ENCODE data around the gene ZNF654. TPM values are rescaled to one million over a fixed set of nuclear protein-coding genes. Genes with fewer than 3 reads are reported as not detected.
A peak's percentile ranks its signal among the peaks of the same experiment; 100 is the strongest.
"Not testable (repeated sequence)": the region's sequence is repeated elsewhere in the genome, so short reads cannot be mapped to it uniquely, and the experiment has no call there.

The ZNF654 gene
- 10 to 100 TPM; 20.8 to 21.5 (median 20.9) TPM for polyA plus RNA-seq (ENCODE audit: insufficient read length in 3 of 3)

DNA sequence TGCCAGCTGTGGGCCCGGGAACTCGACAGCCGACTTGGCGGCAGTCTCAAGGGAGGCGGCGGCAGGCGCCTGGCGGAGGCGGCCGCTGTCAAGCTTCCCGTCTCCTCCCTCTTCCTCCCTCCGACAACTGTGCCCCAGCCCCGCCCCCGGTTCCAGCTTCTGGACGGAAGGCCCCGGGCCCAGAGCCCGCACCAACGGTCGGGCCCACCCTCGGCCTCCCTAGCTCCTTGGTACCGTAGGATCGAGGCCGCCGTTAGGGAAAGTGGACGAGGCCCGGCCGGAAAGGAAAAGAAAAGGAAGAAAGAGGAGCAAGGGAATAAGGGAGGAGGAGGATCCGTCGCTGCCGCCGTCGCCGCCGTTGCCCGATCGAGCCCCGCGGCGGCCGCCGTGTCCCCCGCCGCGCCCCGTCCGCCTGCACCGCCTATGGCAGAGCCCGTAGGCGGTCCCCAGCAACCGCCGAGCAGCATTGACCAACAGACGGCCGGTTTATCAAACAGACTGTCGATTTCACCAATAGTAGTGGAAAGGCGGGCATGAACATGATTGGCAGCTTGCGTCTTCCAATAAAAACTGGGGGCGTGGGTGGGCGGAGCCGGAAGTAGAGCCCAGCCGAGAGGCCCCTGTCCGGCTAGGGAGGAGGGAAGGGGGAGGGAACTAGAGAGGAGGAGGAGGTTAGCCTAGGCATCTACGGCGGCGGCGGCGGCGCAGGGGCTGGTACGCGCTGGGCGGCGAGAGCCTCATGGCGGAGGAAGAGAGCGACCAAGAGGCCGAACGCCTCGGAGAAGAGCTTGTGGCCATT, at the start of gene ZNF654, which contains the start of gene CGGBP1:
Gene ZNF654, plus strand, starts transcription at position 675 of the 799 bp plus-strand sequence. Its CDS starts 65 bp downstream, at position 740.
Gene CGGBP1, minus strand, starts transcription at position 425 of the 799 bp plus-strand sequence. CDS start 3,029 bp downstream, outside the sequence.
- DNase-seq (ENCODE audit: low read depth in 3 of 3, low spot score in 2 of 3) = peak; percentile 96 to 99 (median 96)

DNA sequence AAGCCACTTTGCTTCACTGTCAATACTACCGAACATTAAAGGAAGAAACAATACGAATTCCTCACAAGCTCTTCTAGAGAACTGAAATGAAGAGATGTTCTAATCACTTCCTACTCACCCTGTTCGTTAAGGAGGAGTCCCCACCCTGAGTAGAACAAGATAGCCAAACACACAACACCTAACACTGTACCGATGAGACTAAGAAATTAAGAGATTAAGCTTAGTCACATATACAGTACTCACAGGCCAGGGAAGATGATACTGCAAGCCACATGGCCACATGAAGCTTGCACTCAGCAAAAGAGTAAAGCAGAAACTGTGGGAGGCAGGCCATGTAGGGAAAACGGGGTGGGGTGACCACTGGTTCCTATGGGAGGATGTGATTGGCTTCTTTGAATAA, 48.2 kb upstream of the ZNF654 start:
- DNase-seq (ENCODE audit: low read depth in 3 of 3, low spot score in 2 of 3) = no peak

DNA sequence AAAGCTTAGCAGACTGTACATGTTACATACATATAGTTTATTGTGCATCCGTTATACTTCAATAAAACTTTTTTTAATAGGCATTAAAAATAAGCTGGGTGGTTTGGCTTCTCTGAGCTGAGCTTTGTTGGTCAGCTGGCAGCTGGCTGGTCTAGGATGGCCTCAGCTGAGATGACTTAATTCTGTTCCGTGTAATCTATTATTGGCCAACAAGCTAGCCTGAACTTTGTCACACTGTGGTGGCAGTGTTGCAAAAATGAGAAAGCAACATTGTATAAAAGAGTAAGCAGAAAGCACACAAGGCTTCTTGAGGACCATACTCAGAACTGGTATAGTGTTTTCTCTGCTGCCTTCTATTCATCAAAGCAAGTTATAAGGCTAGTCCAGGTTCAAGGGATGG, 45.5 kb upstream of the ZNF654 start:
- DNase-seq (ENCODE audit: low read depth in 3 of 3, low spot score in 2 of 3) = no peak

DNA sequence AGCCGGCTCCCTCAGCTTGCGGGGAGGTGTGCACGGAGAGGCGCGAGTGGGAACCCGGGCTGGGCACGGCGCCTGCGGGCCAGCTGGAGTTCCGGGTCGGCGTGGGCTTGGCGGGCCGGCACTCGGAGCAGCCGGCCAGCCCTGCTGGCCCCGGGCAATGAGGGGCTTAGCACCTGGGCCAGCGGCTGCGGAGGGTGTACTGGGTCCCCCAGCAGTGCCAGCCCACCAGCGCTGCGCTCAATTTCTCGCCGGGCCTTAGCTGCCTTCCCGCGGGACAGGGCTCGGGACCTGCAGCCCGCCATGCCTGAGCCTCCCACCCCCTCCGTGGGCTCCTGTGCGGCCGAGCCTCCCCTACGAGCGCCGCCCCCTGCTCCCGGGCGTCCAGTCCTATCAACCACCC, 43.4 kb upstream of the ZNF654 start:
- DNase-seq (ENCODE audit: low read depth in 3 of 3, low spot score in 2 of 3) = not testable (repeated sequence)

DNA sequence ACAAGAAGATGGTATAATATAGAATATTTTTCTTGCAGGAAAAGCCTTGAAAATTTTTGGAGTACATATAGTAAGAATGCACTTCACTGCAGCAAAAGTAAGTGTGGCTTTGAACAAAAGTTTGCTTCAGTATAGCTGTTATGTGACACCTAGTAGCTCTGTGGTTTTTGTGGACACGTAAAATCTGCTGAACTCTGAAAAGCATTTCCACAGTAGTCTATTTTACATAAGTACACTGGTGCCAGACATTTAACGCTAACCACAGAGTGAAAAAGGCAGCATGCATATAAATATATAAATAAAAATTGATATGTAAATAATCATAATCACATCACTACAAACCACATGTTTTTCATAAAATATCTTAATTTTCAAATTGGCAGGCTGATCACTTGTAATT, 40.0 kb upstream of the ZNF654 start:
- no peak for DNase-seq (ENCODE audit: low read depth in 3 of 3, low spot score in 2 of 3)

DNA sequence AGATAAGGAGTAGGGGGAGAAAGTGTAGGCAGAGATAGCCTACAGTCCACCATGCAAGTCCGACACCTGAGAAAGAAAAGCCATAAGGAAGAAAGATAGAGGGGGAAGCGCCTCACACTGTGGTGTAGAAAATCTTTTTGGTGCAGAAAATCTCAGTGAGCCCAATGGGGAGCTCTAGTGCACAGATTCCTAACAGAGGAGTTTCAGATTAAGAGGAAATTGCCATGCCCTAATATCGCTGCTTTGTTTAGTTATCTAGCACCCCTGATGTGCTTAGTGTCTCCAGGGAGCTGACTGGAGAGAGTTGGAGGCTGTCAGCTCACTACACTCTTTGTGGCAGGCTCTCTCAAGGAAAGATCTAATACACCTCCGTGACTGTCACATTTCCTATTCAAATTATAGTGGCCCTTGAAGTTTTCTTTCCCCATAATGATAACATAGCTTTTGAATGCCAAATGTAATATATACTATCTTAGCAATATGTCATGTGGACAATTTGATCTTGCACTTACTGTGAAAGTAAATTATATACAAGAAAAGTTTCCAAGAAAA, 34.0 kb upstream of the ZNF654 start:
- no peak for DNase-seq (ENCODE audit: low read depth in 3 of 3, low spot score in 2 of 3)

DNA sequence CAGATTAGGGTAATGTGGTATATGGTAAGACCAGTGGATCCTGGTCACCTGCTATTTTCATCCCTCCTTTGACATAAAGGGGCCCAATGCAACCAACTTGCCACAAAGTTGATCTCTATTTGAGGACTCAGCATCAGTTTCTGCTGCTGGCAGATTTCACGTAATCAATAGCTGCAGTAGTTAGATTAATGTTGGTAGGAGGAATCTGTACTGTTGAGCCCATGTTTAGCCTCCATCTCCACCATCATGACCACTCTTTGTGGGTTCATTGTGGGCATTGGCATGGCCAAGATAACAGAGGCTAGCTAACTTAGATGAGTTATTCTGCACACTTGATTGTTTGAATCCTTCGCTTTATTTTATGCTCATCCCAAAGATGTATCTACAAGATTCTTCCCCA, 30.2 kb upstream of the ZNF654 start:
- DNase-seq (ENCODE audit: low read depth in 3 of 3, low spot score in 2 of 3) = no peak

DNA sequence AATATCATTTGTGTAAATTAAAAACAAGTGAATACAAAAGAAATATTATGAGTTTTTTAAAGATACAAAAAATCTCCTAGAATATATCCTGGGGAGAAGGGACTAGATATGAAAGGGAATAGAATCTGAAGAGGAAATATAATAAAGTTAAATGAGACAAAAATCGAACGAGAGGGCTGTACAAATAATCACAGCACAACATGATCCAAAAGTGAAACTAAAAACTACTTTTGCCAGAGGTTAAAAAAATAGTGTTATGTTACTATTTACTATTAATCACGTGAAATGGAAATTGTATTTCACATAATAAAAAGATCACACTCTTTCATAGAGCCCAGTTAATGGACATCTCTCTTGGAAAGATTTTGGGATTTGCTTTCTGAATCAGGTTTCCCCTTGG, 28.8 kb upstream of the ZNF654 start:
- no peak for DNase-seq (ENCODE audit: low read depth in 3 of 3, low spot score in 2 of 3)

DNA sequence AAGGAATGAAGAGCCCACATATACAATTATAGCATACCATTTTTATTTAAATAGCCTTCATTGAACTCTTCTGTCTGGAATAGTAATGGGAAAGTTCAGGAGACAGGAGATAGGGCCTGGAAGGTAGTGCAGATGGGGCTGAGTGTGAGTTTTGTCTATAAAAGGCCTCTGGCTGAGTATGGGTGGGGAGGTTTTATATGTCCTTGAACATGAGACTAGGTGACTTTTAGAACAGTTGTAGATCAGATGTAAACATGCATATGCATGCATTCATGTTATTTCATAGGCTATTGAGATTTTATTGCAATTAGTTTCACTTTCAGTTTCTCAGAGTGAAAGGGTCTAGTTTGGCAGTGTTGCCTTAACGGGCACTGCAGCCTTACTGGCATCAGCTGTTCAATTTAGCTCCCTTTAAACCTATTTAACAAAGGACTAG, 27.4 kb upstream of the ZNF654 start:
- DNase-seq (ENCODE audit: low read depth in 3 of 3, low spot score in 2 of 3) = peak; percentile 7 to 23 (median 12)

DNA sequence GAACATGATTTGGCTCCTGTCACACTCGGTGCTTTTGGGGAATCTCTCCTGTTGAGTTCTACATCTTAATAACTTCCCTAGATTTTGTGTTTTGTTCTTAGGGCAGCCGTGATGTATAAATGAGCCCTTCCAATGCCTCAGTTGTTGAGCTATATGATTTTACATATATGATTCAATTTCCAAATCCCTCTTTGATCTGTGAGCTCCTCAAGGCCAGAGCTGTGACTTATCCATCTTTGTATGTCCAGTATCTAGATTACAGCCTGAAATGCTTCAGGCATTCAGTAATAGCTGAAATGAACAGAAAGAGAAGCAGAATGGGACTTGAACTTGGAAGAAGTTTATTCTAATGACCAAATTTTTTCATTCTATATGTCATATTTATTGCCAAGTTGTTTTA, 26.8 kb upstream of the ZNF654 start:
- peak in 1 of 3 donors; percentile 2 for DNase-seq (ENCODE audit: low read depth in 3 of 3, low spot score in 2 of 3)

DNA sequence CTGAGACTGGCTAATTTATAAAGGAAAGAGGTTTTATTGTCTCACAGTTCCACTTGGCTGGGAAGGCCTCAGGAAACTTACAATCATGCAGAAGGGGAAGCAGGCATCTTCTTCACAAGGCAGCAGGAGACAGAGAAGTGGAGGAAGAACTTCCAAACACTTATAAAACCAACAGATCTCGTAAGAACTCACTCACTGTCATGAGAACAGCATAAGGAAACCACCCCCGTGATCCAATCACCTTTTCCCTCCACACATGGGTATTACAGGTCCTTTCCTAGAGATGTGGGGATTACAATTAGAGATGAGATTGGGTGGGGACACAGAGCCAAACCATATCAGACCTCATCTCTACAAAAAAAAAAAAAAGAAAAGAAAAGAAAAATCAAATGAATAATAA, 26.0 kb upstream of the ZNF654 start:
- no peak for DNase-seq (ENCODE audit: low read depth in 3 of 3, low spot score in 2 of 3)

DNA sequence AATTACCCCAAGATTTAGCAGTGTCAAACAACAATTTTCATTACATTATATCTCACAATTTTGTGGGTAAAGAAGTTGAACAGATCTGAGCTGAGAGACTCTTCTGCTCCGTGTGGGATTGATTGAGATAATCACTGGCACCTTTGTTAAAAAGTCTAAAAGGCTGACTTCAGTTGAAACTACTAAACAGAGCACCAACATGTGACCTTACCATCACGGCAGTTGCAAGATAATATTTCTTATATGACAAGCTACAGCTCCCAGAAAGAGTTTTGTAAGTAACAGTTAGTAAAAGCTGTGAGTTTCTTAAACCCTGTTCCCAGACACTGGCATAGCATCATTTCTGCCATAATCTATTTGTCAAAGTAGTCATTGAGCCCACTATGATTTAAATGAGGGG, 25.2 kb upstream of the ZNF654 start:
- no peak for DNase-seq (ENCODE audit: low read depth in 3 of 3, low spot score in 2 of 3)

DNA sequence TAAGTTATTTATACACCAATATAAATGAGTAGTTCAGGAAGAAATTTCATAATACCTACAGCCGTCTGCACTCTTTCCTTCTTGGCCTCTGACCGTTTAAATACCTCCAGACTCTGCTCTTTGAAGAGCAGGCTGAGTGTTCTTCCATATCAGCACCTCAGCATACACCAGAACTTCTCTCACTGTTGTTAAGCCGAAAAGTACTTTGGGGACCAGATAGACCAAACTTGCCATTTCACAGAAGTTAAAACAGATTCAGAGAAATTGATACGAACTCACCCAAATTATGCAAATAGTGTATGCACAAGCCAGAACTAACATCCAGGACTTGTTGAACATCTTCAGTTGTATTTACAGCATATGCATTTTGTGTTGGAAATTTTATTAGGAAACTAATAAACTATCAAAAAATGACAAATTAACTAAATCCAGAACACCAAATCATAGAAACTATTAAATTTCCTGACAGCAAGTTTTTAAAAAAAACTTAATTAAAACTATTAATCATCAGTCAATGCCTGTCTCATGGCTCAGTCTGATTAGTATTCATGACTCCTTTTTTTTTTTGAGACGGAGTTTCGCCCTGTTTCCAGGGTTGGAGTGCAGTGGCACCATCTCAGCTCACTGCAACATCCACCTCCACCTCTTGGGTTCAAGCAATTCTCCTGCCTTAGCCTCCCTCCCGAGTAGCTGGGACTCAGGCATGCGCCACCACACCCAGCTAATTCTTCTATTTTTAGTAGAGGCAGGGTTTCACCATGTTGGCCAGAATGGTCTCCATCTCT, 24.4 kb upstream of the ZNF654 start:
- no peak for DNase-seq (ENCODE audit: low read depth in 3 of 3, low spot score in 2 of 3)

DNA sequence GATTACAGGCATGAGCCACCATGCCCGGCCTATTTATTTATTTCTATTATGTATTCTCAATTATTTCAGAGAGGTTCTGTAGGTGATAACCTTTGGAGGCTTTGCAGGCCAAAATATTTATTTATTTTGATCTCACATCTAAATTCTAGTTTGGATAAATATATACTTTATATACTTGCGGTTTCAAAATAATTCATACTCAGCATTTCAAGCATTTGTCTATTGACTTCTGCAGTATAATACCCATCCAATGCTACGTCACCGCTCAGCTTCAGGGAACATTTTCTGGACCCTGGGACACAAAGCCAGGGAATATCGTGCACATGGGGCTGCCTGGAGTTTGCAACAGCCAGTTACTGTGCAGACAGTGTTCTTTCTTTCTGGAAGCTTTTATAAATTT, 22.8 kb upstream of the ZNF654 start:
- no peak for DNase-seq (ENCODE audit: low read depth in 3 of 3, low spot score in 2 of 3)

DNA sequence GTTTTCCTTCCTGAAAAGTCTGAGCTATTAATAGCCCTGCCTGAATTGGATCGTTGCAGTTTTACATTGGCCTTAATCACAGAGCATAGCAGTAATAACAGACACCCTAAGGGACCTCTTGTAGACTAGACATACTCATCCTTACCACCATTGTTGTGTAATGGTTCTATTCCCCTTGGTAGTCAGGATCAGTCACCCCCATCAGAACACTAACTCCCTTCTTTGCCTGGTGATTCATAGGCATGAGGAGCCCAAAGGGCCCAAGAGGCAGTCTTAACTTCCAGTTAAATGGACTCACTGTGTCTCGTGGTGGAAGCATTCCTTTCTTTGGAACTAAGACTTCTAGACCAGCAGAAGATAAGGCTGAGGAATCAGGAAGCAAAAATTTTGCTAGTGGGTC, 20.5 kb upstream of the ZNF654 start:
- no peak for DNase-seq (ENCODE audit: low read depth in 3 of 3, low spot score in 2 of 3)

DNA sequence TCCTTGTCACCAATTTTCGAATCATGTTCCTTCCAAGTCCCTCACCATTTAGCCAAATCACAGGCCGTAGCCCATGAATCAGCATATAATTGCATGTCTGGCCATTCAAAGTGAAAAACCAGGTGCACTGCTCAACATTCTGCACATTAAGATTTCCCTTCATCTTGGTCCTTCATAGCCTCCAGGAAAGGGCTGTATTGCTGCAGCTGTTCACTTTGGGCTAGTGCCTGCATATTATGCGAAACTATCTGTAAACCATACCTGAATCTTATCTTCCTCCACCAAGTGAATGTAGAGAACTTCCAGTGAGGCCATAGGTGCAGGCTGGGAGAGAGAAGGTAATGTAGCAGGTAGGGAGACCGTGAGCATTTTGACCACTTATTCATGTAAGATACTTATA, 18.5 kb upstream of the ZNF654 start:
- DNase-seq (ENCODE audit: low read depth in 3 of 3, low spot score in 2 of 3) = no peak

DNA sequence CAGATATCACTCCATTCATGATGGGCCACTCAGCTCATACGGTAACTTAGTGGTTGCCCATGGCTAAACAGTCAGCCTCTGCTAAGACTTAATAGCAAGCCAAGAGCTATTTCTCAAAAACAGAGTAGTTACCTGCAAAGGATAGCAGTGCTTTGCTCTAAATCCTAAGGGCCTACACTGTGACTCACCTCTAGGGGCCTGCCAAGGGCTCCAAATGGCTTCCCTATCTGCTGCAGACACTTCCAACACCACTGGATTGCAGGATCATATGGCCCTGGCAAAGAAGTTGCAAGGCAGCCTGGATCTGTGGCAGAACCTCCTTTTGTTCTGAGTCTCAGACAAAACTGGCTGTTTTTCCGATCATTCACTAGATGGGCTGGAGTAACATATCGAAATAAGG, 18.1 kb upstream of the ZNF654 start:
- DNase-seq (ENCODE audit: low read depth in 3 of 3, low spot score in 2 of 3) = no peak

DNA sequence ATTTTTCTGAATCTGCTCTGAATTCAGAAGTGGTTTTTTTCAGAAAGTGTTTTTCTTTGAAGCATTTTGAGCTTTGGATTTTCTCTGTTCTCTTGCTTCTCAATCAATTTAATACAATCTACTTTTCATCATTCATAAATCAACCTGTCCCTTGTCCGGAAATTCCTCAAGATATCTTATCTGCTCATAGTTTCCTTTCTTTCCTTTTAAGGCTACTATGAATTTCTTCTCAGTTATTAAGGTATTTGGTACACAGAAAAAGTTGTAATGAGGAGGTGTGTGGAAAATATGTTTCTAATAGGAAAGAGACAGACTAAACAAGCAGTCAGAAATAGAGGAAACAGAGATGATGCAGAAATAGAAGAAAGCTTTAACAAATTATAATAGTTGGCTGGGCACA, 14.6 kb upstream of the ZNF654 start:
- DNase-seq (ENCODE audit: low read depth in 3 of 3, low spot score in 2 of 3) = no peak

DNA sequence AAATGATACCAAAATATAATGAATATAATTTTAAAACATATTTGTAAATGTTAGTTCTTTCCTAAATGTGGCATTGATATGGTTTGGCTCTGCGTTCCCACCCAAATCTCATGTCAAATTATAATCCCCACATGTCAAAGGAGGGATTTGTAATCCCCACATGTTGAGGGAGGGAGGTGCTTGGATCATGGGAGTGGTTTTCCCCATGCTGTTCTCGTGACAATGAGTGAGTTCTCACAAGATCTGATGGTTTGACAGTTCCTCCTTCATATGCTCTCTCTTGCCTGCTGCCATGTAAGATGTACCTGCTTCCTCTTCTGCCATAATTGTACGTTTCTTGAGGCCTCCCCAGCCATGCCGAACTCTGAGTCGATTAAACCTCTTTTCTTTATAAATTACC, 12.3 kb upstream of the ZNF654 start:
- no peak for DNase-seq (ENCODE audit: low read depth in 3 of 3, low spot score in 2 of 3)

DNA sequence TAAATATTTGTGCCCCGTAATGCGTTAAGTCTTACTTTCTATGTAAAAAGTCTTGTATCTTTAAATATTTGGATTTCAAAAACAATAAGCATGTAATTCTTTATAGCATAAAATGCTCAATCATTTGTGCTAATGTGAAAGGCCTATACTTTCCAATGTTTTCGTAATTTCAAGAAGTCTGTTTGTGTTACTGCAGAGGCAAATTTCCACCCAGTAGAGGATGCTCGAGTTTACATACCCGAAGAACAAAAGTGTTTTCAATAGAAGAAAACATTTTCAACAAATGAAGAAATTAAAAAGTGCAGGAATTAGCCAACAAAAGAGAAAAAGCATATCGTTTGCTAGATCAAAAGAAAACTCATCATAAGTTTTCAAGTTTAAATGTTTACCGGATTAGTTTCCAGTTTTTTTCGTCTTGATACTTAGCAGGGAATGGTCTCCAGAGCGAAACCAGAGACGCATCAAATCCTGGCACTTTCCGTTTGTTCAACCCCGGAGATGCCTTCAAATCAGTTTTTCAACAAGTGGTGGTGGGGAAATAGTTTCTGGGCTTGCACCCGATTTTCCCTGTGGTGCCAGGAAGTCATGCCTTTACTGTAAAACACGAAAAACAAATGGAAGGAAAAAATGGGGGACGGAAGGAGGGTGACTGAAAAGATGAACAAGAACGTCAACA, 1.3 kb upstream of the ZNF654 start:
- peak; percentile 10 to 27 (median 23) for DNase-seq (ENCODE audit: low read depth in 3 of 3, low spot score in 2 of 3)

DNA sequence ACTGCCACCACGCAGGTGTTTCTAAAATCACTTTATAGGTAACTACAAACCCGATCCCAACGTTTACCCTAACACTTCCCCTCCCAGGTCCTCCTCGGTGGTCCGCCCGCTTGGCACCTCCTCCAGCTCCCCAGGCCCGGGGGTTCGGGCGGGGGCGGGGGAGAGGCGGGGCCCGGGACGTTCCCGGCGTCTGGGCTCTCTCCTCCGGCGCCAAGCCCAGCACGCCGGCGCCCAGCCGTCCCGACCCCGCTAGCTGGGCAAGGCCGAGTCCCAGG, 812 bp upstream of the ZNF654 start:
- DNase-seq (ENCODE audit: low read depth in 3 of 3, low spot score in 2 of 3) = peak in 1 of 3 donors; percentile 27
